HG02943 (cell line): Measurements from ENCODE around the gene GPX2.

ENCODE experiments used
- ATAC-seq: cut with Tn5 transposase; IDR thresholded peaks from one replicate; pipeline ENCODE4 v1.9.1; 2021; ENCODE audit warnings: mild to moderate bottlenecking, low read depth, moderate library complexity; ENCODE audit not compliant: unreplicated experiment

Gene GPX2

DNA sequence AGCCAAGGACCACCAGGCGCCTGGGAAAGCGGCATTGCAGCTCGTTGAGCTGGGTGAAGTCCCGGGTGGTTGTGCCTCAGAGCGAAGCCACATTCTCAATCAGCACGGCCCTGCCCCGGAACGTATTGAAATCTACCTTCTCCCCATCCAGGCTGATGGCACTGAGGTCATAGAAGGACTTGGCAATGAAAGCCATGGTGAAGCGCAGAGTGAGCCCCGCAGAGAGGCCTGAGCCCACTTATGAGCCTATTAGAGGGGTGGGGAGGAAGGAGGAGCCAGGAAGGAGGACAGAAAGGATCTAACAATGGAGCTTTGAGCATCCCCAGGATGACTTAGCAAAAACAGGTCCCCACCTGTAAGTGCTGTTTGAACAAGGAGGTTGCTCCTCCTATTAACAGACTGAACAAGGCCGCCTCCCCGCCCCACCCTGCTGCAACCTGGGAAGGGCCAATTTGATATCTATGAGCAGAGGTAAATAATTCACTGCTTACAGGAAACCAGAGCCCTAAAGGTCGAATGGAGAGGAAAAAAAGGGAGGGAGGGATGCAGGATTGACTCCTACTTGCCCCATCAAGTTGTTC lies at the start of gene GPX2:
Gene GPX2 (minus strand): TSS at position 215 of the 581 bp plus-strand sequence. CDS start 19 bp downstream, at position 196.
- no peak for ATAC-seq

DNA sequence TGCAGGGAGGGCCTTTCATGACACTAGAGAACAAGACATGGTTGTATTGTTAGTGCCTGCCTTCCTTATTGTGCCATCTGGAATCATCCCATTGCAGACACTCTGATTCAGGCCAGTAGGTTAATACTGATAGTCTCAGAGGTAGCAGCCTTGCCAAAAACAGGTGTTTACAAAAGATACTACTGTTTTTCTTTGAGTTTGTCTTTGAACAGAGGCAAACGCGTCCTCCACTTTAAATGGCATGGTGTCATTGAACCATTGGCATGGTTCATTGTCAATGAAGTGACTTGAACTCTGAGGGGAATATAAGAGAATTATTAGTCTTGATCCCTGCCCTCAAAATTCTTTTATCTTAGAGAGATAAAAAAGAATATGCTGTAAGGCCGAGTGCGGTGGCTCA lies 48.4 kb upstream of the GPX2 start:
- ATAC-seq, result no peak

DNA sequence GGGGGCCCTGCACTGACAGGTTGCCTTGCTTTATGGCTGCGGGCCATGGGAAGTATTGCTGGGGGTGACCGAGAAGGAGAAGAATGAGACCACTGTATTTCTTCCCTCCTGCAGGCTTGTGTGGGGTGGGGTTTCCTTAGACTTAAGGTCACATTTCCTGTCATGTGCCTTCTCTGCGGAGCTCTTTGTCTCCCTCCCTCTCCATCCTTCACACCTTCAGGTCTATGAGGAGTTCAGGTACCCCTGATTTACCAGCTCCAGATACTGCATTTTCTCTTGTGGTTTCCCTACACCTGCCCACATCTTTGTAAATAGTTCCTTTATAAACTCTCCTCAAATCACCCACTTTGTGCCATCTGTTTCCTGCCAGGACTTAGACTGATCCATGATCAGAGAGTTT lies 47.8 kb upstream of the GPX2 start:
- ATAC-seq, result no peak

DNA sequence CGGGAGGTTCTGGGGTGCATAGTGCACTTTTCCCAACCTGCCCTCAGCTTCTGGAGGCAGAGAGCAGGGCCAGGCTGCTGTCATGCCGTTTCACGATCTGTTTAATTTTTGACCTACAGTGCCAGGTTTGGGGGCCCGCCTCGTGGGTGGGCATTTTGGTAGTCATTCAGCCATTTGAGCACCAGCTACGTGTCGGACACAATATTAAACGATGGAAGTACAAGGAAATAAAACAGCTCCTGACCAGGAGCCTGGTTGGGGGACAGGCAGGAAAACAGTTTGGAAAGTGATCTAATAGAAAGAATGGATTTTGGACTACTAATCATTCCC lies 44.9 kb upstream of the GPX2 start:
- ATAC-seq, result peak; percentile 4

DNA sequence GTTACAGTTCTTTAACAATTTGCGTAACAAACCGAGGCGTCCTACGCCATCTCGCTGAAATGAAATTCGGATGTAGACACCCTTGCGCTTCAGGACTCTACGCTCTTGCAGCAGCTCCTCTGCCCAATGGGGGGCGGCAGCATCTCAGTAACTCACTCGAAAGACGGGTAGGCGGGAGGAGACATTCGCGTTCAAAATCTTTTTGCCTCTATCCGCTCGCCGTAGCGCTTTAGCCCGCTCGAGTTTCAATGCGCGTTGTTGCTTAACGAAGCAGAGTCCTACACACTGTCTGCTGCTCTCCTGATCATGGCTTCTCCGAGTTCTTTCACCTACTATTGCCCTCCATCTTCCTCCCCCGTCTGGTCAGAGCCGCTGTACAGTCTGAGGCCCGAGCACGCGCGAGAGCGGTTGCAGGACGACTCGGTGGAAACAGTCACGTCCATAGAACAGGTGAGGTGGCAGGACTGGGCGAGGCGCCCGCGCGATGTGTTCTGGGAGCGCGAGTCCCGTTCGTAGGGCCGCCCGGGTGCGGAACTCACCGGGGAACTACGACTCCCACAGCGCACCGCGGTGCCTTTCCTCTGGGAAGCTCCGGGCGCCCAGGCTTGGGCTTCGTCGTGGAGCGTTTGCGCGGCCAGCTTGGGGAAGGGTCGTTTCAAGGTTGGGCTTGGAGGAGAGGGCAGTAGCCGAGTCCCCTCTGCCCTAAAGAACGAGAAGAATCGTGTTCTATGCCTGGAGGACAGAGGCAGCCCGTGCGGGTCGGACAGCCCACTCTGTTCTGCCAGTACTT lies 44.3 kb upstream of the GPX2 start, which contains the start of gene FNTB:
Gene FNTB (plus strand): TSS at position 248 of the 790 bp plus-strand sequence. CDS start 59 bp downstream, at position 307.
- ATAC-seq, result peak; percentile 91

DNA sequence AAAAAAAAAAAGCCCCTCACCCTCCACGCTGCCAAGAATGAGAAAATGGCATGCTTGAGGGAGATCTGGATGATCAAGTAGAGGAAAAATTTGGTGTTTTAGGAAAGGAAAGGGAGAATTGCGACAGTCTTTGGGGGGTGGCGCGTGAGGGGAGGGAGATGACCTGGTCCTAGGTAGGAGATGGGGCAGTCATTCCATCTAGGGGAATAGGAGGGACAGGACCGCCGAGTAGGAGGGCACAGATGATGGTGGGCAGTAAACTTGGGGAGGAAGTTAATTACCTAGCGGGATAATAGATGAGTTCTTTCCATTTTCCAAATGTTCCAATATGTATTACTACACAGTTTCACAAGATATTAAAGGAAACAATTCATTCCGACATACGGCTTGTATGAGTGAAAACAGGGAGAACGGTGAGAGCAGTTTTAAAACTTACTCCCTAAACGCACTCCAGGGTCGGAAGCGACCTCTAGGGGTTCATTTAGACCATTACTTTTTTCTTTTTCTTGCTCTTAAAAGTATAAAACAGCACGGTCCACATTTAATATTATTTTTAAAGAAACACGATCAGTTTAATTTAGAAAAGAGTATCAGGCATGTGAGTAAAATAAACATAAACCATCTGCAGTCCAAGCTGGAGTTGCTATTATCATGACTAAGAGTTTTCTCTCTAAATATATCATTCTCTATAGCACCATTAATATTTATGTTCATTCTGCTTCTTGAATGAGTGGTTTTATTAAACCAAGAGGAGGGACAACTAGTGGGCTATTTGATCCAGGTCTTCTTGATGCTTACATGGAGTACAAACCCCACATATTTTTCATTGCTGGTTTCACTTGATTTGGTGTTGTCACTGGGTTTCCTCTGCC lies 41.1 kb upstream of the GPX2 start:
- ATAC-seq, result no peak

DNA sequence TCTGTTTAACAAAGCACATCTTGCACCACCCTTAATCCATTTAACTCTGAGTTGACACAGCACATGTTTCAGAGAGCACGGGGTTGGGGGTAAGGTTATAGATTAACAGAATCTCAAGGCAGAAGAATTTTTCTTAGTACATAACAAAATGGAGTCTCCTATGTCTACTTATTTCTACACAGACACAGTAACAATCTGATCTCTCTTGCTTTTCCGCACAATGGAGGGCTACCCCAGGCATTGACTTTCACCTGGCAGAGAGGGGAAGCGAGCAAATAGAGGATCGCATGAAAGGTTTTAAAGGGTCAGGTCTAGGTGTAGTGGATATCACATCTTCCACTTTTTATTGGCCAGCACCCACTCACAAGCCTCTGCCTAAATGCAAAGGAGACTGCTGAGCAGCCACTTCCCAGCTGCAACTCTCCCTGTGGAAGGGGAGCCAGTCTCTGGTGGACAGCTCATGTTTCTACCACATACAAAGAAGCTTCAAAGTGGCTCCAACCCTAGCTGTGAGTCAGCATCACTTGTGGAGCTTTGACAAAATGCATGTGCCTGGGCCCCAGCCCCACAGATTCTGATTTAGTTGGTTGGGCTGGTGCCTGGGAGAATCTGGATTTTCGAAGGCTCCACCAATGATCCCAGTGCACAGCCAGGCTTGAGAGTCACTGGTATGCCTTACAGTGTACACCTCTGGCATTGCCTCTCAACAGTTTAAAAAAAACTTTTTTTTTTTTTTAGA lies 37.0 kb upstream of the GPX2 start:
- ATAC-seq, result no peak

DNA sequence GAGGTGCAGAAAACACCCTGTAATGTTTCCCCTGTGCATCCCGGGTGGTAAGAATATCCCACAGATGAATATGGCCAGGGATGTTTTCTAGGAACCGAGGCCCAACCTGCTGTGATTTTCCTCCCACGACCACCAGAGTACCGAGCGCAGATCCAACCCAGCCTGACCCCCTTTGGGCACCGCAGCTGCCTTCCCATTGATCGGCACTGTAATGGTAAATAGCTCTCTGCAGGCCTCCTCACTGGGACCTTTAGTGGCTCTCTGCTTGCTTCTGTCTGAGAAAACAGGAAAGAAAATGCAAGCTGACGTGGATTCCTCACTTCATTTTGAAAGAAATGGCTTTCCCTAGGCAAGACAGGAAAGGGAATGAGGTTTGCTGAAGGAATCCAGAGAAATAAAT lies 32.0 kb upstream of the GPX2 start:
- no peak for ATAC-seq

DNA sequence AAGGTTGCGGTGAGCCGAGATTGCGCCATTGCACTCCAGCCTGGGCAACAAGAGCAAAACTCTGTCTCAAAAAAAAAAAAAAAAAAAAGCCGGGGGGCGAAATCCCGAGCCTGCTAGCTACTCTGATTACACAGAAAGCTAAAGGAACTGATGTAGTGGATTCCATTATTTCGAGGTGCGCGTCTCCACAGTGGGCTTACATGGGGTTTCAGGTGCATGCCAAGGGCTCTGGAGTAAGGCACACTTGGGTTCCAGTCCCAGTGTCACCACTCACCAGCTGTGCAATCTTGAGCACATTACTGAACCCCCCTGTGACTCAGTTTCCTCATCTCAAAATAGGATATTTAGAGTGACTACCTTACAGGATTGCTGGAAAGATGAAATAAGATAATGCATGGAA lies 31.3 kb upstream of the GPX2 start:
- ATAC-seq, result no peak

DNA sequence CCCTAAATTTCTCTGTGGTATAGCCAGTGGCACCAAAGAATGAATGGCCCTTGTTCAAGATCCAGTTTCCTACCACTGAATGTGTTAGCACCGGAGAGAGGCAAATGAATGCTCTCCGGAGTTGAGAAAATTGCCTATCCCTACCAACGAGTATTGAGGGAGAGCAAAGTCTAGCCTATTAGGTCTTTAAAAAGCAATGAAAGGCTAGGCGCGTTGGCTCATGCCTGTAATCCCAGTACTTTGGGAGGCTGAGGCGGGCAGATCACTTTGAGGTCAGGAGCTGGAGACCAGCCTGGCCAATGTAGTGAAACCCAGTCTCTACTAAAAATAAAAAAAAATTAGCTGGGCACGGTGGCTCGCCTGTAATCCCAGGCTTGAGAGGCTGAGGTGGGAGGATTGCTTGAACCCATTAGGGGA lies 30.5 kb upstream of the GPX2 start:
- ATAC-seq, result no peak

DNA sequence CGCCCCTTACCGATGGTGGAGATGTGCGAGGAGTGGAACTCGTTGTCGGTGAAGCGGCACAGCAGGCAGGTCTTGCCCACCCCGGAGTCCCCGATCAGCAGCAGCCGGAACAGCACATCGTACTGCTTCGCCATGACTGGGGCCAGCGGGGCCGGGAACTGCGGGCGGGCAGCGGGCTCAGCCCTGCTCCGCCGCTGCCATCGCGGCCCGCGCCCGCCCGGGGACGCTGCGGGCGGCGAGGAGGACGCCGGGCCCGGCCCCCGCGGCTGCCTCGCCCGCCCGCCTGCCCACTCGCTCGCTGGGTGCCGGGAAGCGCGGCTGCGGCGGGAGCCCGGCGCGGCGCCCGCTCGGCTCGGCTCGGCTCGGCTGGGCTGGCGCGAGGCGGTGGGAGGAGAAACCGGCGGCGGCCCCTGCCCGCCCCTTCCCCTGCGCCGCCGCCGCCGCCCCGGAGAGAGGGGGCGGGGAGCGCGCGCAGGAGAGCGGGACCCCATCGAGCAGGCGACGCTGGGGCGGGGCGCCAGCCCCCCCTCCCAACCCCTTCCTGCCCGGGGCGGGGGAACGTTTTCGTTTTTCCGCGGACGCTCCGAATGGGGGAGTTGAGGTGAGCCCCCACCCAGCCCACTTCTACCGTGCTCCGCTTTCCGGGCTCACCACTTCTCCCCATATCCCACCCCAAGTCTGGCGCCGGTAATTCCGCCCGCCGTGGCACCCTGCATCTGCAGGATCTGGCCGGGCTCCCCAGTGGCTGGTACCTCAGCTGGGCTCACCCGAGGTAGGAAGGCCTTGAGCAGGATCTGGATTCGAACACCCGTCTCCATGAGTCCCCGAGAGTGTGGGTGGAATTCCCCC lies 29.6 kb upstream of the GPX2 start, which contains the start of gene RAB15:
Gene RAB15 (minus strand): TSS at position 394 of the 849 bp plus-strand sequence. CDS start 260 bp downstream, at position 134.
- ATAC-seq, result no peak

DNA sequence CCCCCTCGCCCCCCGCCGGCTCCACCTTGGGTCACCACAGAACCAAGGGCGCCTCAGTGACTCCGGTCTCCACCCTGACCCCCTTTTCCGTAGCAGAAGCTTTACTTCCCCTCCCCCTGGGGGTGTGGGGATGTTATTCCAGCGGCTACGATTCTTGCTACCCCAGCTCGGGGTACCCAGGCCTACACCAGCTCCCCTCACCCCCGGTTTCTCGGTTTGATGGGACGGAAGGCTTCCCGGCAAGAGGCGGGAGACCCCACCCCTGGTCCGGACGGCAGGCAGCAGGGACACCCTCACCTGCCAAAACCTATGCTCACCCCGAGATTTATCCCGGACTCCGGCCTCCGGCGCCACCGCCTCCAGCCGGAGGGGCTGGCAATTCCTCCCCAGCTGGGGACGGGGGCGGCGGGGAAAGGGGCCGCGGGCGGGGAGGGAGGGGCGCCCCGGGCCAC lies 29.0 kb upstream of the GPX2 start:
- ATAC-seq, result no peak

DNA sequence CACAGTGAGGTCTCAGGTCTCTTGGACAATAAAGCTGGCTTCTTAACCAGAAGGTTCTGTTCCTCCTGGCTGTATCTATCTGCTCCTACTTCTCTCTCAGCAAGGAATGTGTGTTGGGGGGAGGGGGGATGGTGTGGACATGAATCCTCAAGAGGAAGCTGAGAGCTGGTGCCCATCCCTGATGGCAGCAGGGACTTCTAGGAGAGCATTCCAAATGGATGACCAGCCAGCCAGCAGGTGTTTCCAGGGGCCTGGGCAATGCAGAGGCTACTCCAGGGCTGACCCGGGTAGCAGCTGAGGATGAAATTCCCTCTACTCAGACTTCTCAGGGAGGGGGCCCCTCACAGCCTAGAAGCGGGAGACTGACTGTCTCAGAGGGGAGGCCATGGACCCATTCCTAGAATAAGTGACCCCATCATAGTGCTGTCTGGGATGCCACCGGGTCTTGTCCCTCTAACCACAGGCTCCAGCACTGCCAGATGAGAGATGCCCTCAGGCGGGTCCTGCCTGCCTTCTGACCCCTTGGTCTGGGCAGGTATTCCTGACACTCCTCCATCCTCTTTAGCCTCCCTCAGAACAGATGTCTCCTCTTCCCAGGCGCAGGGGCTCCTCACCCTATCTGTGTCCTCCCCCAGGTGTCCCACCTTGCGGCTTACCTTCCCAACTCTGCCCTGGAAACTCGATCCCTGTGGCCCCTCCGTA lies 28.4 kb upstream of the GPX2 start:
- ATAC-seq, result no peak

DNA sequence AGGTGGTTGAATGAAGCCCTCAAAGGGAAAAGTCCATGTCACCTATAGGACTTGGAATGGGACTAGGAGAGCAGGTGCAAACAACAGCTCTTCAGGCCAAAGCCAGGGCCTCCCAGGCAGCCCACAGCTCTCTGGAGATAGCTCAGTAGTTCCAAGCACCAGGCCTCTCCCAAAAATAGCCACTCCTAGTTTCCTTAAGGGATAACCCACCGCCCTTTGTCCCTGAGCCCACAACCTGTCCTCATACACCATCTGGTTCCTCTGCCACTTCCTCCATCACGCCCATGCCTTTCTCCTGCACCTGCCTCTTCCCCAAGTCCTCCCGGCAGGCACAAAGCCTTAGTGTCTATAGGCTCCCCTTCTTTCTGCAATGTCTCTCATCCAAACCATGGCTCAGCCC lies 27.5 kb upstream of the GPX2 start:
- no peak for ATAC-seq

DNA sequence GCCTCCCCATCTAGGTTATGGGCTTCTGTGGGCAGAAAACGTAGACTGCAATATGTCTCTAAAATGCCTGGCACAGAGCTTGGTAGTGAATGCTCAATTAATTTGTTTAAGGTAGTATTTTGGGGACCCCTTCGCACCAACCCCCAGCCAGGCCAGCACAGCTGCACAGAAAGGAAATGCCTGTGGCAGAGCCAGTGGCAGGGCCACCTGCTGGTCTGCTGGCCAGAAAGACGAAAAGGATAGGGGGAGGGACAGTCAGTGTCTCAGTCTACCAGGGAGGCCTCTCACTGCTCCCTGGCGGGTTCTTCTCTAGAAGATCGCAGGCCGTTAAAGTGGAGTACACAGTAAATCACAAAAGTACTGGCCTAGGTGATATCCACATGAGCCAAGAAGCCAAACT lies 26.1 kb upstream of the GPX2 start:
- no peak for ATAC-seq

DNA sequence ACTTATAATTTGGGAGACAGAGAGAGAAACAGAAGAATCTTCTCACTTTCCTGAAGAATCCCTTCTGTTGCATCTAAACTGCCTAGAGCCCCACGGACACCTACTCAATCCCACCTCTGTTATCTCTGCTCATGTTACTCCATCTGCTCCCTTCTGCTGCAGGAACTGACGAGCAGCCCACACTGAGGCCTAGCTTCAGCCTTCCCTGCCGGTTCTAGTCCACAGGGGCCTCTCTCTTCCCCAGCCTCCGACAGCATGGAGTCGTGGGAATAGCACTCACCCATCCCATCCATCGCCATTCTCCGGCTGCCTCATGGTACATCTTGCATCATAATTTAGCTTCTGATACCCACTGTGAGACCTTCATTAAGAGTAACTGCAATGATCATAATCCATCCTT lies 25.6 kb upstream of the GPX2 start:
- no peak for ATAC-seq

DNA sequence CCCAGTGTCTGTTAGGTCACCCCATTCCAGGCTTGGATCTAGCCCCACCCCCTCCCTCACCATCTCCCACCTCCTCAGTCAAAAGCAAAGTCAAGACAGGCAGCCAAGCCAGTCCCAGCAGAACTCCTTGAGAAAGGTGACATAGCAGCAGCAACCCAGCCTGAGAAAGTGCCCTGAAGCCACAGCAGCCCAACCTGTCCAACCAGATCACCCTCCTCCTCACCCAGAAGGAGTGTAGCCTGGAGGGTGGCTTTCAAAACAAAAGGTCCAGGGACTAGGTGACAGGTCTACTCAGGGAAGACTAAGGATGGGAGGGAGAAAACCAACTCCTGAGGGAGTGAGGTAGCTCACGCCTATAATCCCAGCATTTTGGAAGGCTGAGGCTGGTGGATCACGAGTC lies 24.4 kb upstream of the GPX2 start:
- ATAC-seq, result no peak

DNA sequence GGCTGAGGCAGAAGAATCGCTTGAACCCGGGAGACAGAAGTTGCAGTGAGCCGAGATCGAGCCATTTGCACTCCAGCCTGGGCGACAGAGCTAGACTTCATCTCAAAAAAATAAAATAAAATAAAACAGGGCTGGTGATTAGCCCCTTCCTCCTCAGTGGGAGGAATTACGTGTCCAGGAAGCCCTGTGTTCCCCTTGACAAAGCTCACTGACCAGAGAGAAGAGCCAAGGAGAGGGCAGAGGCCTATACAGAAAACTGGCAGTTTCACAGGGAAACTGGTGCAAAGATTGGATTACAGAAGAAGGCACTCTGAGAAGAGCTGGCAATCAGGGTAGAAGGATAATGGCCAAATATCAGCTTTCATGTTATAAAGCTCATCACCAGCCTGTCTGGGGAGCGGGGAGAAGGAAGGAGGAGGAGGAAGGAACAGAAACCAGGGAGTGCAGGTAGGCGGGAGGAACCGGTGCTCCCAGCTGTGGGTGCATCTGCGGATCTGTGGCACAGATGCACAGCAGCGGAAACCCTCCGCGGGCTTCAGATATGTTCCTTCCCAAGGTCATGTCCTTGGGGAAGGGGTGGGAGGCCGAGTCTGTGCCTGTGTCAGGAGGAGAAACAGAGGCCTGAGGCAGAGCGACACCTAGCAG lies 22.9 kb upstream of the GPX2 start:
- ATAC-seq, result no peak
